ENCODE results near the gene NUDT12.

The NUDT12 gene

DNA sequence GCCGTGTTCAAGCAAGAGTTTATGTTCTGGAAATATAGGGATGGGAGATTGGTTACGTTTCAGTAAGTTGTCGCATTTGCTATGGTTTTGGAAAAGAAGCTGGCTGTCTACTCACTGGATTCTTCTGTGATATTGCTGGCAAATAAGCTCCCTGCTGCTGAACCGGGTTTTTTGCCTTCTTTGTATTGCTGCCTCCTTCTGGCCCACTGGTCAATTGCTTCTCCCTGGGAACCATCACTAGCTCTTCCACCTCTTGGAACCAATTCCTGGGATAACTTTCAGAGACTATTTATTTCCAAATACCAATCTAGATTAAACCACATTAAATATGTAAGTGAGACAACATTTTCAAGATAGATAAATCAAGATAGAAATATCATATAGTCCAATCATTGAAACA is 43.0 kb downstream of the NUDT12 start:
- TF ChIP-seq, protein P1, sequence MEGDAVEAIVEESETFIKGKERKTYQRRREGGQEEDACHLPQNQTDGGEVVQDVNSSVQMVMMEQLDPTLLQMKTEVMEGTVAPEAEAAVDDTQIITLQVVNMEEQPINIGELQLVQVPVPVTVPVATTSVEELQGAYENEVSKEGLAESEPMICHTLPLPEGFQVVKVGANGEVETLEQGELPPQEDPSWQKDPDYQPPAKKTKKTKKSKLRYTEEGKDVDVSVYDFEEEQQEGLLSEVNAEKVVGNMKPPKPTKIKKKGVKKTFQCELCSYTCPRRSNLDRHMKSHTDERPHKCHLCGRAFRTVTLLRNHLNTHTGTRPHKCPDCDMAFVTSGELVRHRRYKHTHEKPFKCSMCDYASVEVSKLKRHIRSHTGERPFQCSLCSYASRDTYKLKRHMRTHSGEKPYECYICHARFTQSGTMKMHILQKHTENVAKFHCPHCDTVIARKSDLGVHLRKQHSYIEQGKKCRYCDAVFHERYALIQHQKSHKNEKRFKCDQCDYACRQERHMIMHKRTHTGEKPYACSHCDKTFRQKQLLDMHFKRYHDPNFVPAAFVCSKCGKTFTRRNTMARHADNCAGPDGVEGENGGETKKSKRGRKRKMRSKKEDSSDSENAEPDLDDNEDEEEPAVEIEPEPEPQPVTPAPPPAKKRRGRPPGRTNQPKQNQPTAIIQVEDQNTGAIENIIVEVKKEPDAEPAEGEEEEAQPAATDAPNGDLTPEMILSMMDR (IDR thresholded peaks at IDR 0.05), result peak; percentile 71

DNA sequence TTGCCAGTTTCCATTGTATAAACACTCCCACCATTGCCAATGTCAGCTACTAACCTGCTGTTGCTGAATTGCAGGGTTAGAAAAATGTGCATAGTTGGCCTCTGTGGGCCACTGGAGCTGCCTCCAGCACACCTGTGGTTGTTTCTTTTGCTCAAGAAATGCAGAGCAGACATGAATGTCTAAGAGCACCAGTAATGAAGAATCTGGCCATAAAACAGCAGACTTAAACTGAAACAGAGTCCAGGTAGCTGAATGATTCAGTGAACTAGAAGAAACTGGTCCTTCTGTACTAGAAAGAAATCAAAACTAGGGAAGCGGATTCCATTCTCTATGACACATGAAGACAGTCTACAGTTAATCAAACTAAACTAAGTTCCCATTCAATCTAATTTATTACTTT is 48.2 kb downstream of the NUDT12 start:
- TF ChIP-seq, protein P1 (IDR thresholded peaks at IDR 0.05), result no peak

DNA sequence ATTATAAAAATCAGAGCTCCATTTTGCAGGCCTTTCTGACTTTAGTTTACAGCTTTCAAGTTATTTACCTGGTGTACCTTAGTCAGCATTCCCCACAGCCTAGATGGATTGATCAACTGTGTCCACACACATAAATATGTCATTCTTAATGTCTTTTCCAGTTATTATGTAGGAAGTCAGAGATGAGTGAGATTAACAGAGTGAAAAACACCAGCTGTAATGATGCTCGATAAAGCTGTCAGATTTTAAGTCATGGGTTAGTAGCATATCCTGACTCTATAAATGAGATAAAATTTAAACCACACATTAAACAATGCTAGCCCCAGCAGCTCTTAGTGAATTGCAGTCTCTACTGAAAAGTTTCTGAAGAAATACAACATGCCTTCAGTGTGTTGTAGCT is 48.9 kb downstream of the NUDT12 start:
- TF ChIP-seq, protein P1 (IDR thresholded peaks at IDR 0.05), result no peak

DNA sequence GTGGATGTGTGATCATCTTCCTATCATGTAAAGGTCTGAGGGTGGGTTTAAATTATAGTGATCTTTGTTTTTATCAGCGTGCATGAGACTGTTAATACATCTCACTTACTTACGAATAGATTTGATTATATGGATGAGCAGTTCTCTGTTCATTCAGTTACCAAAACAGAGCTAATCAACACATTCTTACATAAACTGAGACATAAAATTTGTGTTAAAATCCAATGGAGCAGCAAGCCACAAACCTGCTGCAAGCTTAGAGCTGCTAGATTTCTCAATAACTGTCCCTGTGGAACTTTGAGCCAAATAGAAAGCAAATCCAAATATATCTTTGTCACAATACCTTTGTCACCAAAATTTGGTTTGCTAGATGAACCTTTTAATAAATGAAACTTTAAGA is 50.1 kb downstream of the NUDT12 start:
- TF ChIP-seq, protein P1 (IDR thresholded peaks at IDR 0.05), result no peak

DNA sequence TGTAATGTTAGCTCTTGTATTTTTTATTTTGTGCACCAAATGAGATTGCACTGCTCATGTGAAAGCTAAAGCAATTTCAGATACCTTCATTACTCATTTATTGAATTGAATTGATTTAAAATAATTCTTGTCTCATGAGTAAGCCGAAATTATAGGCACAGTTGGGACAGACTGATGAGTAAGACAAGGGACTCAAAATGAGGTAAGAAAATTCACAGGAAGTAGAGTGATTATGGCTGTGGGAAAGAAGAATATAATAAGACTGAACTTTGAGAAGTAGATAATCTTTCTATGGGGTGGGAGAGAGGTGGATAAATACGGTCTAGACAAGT is 51.1 kb downstream of the NUDT12 start:
- TF ChIP-seq, protein P1 (IDR thresholded peaks at IDR 0.05), result no peak

DNA sequence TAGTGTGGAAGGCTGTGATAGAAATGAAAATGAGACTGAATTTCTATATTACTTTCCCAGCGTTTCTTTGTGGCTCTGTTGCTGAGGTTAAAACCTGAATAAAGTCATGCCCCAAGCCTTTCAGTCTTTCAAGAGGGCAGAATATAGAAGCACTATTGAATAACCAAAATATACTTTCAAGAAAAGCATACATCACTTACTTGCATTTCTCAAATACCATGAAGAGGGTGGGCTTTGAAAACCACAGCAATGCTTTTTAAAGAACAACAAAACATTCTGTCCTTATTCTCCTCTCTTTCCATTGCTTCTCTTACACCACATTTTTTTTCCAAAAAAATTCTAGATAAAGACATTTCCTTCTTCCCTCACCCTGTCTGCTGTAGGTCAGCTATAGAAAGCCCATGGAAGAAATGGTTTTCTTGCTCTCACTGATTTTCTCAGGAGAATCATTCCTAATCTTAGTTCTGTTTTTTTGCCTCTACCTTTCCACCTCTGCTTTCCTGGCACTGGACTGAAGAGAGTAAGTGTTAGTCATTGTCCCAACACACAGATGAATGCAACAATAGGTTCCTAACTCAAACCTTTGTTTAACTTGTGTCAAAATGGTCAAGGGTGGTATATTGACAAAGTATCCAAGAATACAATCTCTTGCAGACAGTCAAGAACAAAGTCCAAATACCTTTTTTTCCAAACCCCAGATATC is 51.6 kb downstream of the NUDT12 start:
- TF ChIP-seq, protein P1 (IDR thresholded peaks at IDR 0.05), result no peak

DNA sequence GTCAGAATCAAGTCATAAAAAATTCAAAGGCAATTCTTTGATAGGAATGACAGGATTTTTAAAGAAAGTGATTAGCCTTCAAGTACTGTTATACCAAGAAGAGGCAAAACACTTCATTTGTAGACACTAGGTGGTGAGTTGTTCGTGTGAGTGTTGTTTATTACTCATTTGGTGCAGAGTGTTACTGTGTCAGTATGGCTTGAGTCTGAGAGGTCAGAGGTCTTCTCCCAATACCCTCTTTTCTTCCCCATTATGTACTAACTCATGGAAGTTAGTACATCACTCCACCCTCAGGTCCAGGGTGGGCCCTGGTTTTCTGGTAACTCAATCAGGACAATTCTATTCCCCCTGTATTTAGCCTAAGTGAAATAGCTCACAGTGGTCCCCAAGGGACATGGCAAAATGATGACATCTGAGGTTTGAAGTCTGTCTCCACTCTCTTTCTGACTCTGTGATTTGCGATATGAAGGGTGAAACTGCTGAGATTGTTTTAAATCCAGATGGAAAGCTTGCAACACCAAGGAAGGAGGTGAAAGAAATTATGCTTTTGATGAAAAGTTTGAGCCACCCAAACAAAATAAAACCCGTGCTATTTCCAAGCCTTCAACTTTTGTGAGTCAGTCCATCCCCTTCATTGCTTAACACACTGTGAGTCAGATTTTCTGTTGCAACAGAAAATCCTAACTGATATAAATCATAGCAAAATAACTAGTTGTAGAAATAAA is 56.8 kb downstream of the NUDT12 start:
- TF ChIP-seq, protein P1 (IDR thresholded peaks at IDR 0.05), result no peak
